C4-2B (cell line): ENCODE data around the gene STK11IP.

Experiments used
- H3K27ac ChIP-seq: fragments of 450-650 bp; 2 replicates; pipeline ENCODE4 v1.5.1; 2017
- CTCF ChIP-seq: fragments of 450-650 bp; conservative IDR thresholded peaks from 2 replicates; pipeline ENCODE4 v1.5.1; 2017; ENCODE audit warnings: mild to moderate bottlenecking
- ZFX ChIP-seq: fragments of 450-650 bp; IDR thresholded peaks from 2 replicates; pipeline ENCODE4 v1.6.1; 2017

STK11IP gene

GRCh38 chr2:219566640-219567039 is 31.0 kb upstream of the STK11IP start:
- H3K27ac ChIP-seq = no peak overlapping the region
- no peak for TF ChIP-seq CTCF
- no peak for TF ChIP-seq ZFX

GRCh38 chr2:219567131-219567530 is 30.5 kb upstream of the STK11IP start:
- TF ChIP-seq ZFX = no peak
- TF ChIP-seq CTCF = no peak
- H3K27ac ChIP-seq = no peak overlapping the region

GRCh38 chr2:219567791-219568361 is 29.8 kb upstream of the STK11IP start:
- TF ChIP-seq CTCF (no peak), ZFX (no peak)
- H3K27ac ChIP-seq = no peak overlapping the region

GRCh38 chr2:219569041-219569440 is 28.6 kb upstream of the STK11IP start:
- TF ChIP-seq ZFX = no peak
- no peak for TF ChIP-seq CTCF
- H3K27ac ChIP-seq = no peak overlapping the region

GRCh38 chr2:219569635-219570034 is 28.0 kb upstream of the STK11IP start:
- no peak overlapping the region for H3K27ac ChIP-seq

GRCh38 chr2:219570194-219570923 is 27.3 kb upstream of the STK11IP start:
- no peak for TF ChIP-seq CTCF
- TF ChIP-seq ZFX = no peak
- H3K27ac ChIP-seq = no peak overlapping the region

More at GRCh38 chr2:219569635-219570034, 28.0 kb upstream of the STK11IP start:
- TF ChIP-seq ZFX = no peak
- no peak for TF ChIP-seq CTCF

GRCh38 chr2:219570924-219571310 is 26.7 kb upstream of the STK11IP start:
- TF ChIP-seq ZFX (no peak), CTCF (no peak)
- no peak overlapping the region for H3K27ac ChIP-seq
